ENCODE data around the gene GJB2.

The GJB2 gene

DNA sequence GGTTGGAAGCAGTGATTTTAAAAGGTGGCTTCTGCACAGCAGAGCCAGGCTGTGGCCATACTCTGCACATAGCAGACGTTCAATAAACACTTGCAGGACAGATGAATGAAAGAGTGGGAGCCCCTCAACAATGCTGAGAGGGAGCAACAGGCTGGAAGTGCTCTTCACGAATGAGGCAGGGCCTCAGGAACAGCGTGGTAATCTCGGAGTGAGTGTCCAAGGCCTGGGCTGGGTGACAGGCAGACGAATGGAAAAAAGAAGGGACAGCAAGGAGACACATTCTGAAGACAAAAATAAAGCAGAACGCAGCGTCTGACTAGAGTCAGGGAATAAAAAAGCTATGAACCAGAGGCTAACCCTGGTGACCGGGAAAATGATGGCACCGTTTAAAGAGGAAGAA lies 43.0 kb downstream of the GJB2 start:
- TF ChIP-seq, protein P1, sequence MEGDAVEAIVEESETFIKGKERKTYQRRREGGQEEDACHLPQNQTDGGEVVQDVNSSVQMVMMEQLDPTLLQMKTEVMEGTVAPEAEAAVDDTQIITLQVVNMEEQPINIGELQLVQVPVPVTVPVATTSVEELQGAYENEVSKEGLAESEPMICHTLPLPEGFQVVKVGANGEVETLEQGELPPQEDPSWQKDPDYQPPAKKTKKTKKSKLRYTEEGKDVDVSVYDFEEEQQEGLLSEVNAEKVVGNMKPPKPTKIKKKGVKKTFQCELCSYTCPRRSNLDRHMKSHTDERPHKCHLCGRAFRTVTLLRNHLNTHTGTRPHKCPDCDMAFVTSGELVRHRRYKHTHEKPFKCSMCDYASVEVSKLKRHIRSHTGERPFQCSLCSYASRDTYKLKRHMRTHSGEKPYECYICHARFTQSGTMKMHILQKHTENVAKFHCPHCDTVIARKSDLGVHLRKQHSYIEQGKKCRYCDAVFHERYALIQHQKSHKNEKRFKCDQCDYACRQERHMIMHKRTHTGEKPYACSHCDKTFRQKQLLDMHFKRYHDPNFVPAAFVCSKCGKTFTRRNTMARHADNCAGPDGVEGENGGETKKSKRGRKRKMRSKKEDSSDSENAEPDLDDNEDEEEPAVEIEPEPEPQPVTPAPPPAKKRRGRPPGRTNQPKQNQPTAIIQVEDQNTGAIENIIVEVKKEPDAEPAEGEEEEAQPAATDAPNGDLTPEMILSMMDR (conservative IDR thresholded peaks at IDR 0.05; ENCODE audit: control insufficient read depth, insufficient read depth, low read depth, low read length), result no peak
- no peak for DNase-seq (ENCODE audit: low read depth)
- H3K4me3 ChIP-seq (ENCODE audit: control insufficient read depth, low read depth, low read length), result no peak overlapping the region

DNA sequence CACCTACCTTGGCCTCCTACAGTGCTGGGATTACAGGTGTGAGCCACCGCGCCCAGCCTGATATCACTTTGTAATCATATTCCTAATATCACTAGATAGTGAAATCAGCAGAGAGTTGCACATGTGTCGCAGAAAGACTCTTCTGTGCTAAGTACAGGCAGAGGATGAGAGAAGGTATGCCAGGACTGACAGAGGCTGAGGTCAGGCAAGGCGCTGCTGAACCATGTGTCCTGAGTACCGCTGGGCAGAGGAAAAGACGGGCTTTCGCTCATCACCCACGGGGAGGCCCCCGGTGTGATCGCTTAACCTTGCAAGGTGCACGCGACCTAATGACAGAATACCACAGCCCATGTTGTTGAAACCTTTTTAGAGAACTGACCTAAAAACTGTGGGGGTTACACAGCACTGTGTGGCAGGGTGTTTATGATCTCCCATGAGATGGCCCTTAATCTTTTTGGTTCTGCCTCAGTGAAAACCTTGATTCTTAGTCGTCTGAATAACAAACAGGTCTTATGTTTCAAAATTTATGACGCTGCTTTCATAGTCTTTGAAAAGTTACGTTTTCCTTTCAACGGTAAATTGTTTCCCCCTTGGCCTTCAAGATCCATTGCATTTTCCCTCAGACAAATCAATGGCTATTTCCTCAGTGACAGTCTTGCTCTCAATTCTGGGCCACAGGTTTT lies 44.1 kb downstream of the GJB2 start:
- no peak for DNase-seq (ENCODE audit: low read depth)
- TF ChIP-seq, protein P1 (conservative IDR thresholded peaks at IDR 0.05; ENCODE audit: control insufficient read depth, insufficient read depth, low read depth, low read length), result no peak
- no peak overlapping the region for H3K4me3 ChIP-seq (ENCODE audit: control insufficient read depth, low read depth, low read length)

- no peak overlapping the region for H3K4me3 ChIP-seq (ENCODE audit: control insufficient read depth, low read depth, low read length)
- DNase-seq (ENCODE audit: low read depth), result no peak
- TF ChIP-seq, protein P1 (conservative IDR thresholded peaks at IDR 0.05; ENCODE audit: control insufficient read depth, insufficient read depth, low read depth, low read length), result no peak
Observed at GRCh38 chr13:20146381-20146780, 46.4 kb downstream of the GJB2 start.

DNA sequence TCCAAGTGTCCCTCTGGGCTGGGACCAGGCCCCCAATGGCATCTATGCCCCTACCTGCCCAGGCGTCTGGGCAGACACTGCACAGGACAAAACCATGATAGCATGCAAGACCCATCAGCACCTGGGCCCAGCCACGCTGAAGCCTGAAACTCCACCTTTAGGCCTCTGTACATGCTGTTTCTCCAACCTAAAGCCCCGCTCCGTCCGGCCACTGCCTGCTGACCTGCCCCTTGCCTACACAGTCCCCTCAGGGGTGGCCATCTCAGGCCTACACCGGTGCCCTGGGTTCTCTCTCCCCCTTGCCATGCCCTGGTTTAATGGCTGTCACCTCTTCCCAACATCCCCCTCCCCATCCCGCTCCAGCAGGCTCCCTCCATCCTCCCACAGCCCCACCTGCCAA lies 47.2 kb downstream of the GJB2 start:
- no peak overlapping the region for H3K4me3 ChIP-seq (ENCODE audit: control insufficient read depth, low read depth, low read length)
- no peak for DNase-seq (ENCODE audit: low read depth)
- TF ChIP-seq, protein P1 (conservative IDR thresholded peaks at IDR 0.05; ENCODE audit: control insufficient read depth, insufficient read depth, low read depth, low read length), result no peak

DNA sequence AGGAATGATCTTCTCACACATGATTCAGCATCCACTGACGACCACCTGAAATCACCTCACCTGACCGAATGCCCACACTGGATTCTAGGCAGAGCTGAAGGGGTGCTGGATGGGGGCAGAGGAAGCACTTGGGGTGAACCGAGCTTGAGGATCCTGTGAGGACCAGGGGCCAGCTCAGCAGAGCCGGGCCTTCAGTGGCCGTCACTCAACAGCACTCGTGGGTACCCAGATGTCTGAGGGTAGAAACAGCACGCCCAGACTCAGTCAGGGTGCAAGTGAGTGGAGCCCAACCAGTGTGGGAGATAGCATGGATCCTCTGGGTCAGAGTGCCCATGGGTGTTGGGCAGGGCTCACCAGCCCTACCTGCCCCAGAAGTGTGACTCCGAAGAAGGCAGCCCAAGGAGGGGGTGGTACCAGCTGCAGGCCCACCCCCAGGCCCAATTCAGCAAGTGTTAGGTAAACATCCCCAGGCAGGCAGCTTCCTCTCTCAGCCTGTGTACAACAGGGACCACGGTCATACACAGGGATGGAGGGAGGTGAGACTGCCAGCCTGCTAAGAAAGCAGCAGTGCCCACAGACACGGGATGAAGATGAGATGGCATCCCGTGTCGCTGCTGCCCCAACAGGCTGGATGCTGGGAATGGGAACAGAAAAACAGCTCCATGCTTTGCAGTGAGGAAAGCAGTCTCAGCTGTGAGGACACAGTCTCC lies 48.4 kb downstream of the GJB2 start:
- DNase-seq (ENCODE audit: low read depth), result no peak
- TF ChIP-seq, protein P1 (conservative IDR thresholded peaks at IDR 0.05; ENCODE audit: control insufficient read depth, insufficient read depth, low read depth, low read length), result no peak
- H3K4me3 ChIP-seq (ENCODE audit: control insufficient read depth, low read depth, low read length), result no peak overlapping the region

GRCh38 chr13:20142927-20143480 lies 49.7 kb downstream of the GJB2 start:
- TF ChIP-seq, protein P1 (conservative IDR thresholded peaks at IDR 0.05; ENCODE audit: control insufficient read depth, insufficient read depth, low read depth, low read length), result no peak
- no peak overlapping the region for H3K4me3 ChIP-seq (ENCODE audit: control insufficient read depth, low read depth, low read length)
- DNase-seq (ENCODE audit: low read depth), result no peak
